ENCODE data around the gene ACAD10.
"Not testable (repeated sequence)": the region's sequence is repeated elsewhere in the genome, so short reads cannot be mapped to it uniquely, and the experiment has no call there.

The ACAD10 gene

GRCh38 chr12:111754671-111755070 is 68.8 kb downstream of the ACAD10 start:
- no peak for DNase-seq

GRCh38 chr12:111756196-111756595 is 70.3 kb downstream of the ACAD10 start:
- no peak for DNase-seq

- no peak for DNase-seq
Observed at GRCh38 chr12:111756681-111757080, 70.8 kb downstream of the ACAD10 start.

DNA sequence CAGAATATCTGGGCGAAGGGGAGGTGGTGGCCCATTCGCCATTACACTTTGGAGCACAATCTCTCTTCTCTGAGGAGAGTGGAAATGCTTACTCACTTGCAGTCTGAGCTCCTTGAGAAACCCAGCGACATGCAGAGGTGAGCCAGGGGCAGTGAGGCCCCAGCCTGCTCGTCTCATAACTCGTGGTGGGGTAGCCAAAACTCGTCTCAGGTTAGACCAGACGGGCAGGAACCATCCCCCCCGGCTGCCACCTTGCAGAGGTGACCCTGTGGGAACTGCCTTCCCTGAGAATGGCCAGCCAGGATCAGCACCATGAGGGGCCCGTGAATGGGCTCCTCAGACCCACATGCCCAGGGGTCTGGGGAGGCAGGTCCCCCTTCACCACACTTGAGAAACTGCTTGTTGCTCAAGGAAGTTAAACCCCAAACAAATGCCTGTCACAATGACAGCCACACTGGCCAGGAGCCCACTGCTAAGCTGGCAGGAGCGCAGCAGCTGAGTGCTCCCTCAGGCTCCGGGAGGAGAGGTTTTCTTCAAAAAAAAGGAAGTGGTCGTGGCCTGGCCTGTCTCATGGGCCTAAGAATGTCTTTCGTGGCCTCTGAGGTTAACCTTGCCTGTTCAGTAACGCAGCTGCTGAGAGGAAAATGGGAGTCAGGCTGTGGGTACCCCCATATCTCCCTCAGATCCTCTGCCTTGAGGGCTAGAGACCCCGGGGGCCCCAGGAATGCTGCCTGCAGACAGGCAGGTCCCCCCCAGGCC is 71.7 kb downstream of the ACAD10 start:
- DNase-seq = peak; percentile 72

- no peak for DNase-seq
Observed at GRCh38 chr12:111758120-111758561, 72.3 kb downstream of the ACAD10 start.

- DNase-seq = no peak
Observed at GRCh38 chr12:111759271-111759670, 73.4 kb downstream of the ACAD10 start.

DNA sequence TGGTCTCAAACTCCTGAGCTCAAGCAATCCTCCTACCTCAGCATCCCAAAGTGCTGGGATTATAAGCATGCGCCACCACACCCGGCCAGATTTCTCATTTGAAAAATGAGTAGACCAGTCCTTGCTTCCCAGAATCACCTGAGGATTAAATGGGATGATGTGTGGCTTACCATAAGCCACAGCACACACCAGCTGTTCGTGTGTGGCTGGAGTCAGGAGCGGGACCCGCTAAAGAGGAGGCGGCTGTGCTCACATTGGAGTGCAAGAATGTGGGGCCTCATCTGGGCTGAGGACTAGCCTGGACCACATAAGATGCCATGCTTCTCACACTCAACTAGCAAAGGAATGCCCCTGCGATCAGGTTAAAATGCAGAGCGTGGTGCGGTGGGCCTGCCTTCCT is 74.1 kb downstream of the ACAD10 start:
- no peak for DNase-seq

- no peak for DNase-seq
Observed at GRCh38 chr12:111761099-111761498, 75.2 kb downstream of the ACAD10 start.

DNA sequence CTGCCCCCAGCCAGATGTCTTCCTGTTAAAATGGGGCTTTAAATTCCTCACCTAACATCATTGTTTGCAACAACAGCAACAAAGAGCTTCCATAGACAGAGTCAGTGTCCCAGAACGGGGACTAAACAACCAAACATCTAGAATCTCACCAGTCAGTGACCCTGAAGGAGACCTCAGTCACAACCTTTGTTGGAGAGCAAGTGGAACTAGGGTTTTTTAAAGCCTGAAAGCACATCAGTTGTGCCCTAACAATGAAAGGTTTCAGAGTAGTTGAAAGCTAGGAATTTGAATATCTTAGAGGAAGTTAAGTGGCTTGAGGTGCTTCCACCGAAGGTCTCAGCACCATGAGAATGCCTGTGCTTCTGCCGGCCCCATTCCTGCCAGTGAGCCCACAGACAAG is 75.9 kb downstream of the ACAD10 start:
- no peak for DNase-seq

- not testable (repeated sequence) for DNase-seq
Observed at GRCh38 chr12:111763552-111763951, 77.7 kb downstream of the ACAD10 start.

- DNase-seq = no peak
Observed at GRCh38 chr12:111764120-111764821, 78.4 kb downstream of the ACAD10 start.

DNA sequence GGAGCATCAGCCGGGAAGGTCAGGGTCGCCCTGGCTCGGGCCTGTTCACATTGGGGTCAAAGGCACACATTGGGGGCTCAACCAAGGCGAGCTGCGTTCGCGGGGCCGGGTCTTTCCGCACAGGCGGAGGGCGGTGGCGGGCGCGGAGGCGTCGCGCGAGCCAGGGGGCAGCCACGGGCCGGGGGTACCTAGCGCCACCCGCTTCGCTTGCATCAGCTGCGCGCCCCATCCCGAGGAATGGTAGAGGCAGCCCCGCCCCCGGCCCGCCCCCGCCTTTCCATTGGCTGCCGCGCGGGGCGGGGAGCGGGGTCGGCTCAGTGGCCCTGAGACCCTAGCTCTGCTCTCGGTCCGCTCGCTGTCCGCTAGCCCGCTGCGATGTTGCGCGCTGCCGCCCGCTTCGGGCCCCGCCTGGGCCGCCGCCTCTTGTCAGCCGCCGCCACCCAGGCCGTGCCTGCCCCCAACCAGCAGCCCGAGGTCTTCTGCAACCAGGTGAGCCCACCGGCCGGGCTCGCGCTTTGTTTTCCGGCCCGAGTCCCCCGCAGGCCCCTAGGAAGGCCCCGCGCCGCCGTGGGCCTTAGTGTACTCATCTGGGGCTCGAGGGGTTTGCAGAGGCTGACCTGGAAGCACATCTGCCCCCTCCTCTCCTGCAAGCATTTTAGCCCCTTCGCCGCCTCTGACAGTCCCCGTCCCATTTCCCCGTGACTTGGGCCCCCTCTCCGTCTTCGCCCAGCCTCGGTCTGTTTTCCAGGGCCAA is 80.9 kb downstream of the ACAD10 start, which contains the start of gene ALDH2:
Gene ALDH2, plus strand, starts transcription at position 326 of the 754 bp plus-strand sequence. Its CDS starts 50 bp downstream, at position 376.
- peak; percentile 68 for DNase-seq

GRCh38 chr12:111767362-111768158 is 81.7 kb downstream of the ACAD10 start:
- peak; percentile 34 for DNase-seq

DNA sequence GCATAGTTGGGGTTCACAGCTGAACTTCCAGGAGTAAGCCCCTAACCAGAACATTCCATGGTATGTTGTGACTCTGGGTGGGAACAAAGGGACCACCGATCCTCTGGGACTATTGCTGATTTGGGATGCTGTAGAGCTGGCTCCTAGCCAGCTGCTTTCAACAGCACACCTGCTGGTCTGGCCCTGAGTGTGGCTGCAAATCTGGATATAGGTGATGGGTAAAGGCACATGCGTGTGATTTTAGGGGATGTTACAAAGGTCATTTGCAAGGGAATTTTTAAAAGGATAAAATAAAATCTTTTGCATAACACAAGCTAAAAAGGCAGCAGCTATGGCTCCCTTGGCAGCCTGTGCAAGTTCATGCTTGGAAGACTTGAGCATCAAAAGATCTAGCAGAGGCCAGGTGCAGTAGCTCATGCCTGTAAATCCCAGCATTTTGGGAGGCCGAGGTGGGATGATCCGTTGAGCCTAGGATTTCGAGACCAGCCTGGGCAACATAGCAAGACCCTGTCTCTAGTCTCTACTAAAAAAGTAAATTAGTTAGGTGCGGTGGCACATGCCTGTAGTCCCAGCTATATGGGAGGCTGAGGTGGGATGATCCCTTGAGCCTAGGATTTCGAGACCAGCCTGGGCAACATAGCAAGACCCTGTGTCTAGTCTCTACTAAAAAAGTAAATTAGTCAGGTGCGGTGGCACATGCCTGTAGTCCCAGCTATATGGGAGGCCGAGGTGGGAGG is 82.5 kb downstream of the ACAD10 start:
- DNase-seq = no peak

GRCh38 chr12:111769599-111769998 is 83.7 kb downstream of the ACAD10 start:
- DNase-seq = no peak

DNA sequence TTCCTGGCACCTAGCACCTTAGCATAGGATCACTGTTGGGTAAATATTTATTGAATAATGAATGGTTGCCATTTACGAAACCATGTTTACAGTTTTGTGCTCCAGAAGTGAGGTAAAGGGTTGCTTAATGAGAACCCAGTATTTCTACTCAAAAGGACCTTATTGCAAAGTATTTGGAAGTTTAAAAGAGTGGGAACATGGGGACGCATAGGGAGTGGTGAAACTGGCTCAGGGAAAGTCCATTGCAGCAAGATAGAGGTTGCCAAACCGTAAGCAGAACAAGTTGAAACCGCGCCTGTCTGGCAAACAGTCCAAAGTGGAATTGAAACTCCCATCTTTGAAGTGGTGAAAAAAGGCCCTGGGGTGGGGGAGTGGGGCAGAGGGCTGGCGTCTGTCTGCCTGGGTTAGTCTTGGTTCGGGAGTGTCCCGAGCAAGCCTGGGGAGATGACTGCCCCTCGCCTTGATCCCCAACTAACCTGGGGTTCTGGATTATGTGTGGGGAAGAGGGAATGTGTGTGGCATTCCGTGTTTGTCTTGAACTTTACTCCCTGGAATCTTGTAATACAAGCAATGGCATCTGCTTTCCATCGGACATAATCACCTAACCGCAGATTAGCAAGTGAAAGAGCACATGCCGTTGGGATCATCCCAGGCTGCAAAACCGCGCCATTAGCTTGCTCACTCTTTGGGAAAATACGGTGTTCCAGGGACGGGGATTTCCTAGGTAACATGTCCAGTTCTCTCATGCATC is 88.1 kb downstream of the ACAD10 start:
- DNase-seq = peak; percentile 59

DNA sequence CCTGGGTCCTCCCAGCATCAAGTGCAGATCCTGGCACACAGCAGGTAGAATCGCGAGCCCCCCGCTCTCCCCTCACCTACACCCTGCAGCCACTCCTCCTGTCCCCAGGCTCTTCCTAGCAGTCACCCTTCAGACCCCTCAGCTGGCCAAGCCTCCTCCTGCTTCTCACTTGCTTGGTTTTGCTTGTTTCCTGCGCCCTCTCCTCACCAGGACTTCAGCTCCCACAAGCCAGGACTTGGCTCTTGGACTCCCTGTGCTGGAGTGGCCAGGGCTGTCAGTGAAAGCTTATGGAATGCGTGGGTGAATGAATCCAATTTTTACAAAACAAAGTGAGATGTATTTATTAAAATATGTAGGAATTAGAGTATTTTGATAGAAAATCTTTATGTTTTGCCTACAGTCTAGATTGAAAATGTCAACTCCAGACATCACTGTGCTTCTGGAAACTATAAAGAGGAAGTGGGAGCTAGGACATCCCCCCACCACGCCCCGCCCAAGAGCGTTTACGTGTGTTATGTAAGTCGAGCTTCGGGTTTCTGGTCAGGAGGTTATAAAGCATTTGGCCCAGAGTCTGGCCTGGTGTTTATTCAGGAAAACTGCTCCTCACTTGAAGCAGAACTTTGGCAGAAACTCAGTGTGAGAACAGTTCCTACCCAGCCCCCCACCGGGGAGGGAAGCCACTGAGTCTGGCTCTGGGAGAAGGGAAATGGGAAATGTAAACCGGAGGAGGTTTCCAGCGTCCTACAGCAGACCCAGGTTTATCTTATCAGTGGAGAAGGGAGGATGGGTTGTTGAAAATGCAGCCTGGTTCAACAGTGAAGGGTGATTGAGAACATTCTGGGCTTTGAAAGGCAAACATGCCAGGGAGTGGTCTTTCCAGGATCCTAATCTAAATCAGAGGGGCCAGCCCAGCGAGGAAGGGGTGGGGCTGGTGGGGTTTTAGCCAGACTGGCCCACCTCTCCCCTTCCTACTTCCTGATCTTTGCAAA is 89.6 kb downstream of the ACAD10 start:
- DNase-seq = no peak

- no peak for DNase-seq
Observed at GRCh38 chr12:111776836-111777344, 91.0 kb downstream of the ACAD10 start.

- DNase-seq = no peak
Observed at GRCh38 chr12:111777345-111778045, 91.6 kb downstream of the ACAD10 start.

Data from EL (cell line).